DND-41 (cell line): ENCODE results near the gene NCK2.

Experiments used
- EZH2 ChIP-seq: IDR thresholded peaks from 3 replicates; pipeline ENCODE4 v1.6.1; 2012; ENCODE audit warnings: borderline replicate concordance, low read depth, mild to moderate bottlenecking, moderate library complexity, low read length, inconsistent platforms; ENCODE audit not compliant: severe bottlenecking
- TF ChIP-seq, protein P1 (sequence below): IDR thresholded peaks from 2 replicates; pipeline ENCODE4 v1.5.1; 2012; ENCODE audit warnings: borderline replicate concordance, low read length, moderate library complexity, mild to moderate bottlenecking; ENCODE audit not compliant: poor library complexity, severe bottlenecking; ENCODE audit errors: extremely low read depth

GRCh38 chr2:105741174-105741573 lies 3.5 kb upstream of the NCK2 start:
- TF ChIP-seq, protein P1, sequence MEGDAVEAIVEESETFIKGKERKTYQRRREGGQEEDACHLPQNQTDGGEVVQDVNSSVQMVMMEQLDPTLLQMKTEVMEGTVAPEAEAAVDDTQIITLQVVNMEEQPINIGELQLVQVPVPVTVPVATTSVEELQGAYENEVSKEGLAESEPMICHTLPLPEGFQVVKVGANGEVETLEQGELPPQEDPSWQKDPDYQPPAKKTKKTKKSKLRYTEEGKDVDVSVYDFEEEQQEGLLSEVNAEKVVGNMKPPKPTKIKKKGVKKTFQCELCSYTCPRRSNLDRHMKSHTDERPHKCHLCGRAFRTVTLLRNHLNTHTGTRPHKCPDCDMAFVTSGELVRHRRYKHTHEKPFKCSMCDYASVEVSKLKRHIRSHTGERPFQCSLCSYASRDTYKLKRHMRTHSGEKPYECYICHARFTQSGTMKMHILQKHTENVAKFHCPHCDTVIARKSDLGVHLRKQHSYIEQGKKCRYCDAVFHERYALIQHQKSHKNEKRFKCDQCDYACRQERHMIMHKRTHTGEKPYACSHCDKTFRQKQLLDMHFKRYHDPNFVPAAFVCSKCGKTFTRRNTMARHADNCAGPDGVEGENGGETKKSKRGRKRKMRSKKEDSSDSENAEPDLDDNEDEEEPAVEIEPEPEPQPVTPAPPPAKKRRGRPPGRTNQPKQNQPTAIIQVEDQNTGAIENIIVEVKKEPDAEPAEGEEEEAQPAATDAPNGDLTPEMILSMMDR = no peak
- no peak for TF ChIP-seq EZH2
